CD4-positive, alpha-beta memory T cell (primary cell): ENCODE results near the gene SLC38A1. TPM values are rescaled to one million over a fixed set of nuclear protein-coding genes. Genes with fewer than 3 reads are reported as not detected.

ENCODE experiments used
- CTCF ChIA-PET: fragments of 350-600 bp; sonication (Branson Sonifier 250); formaldehyde crosslinking; loops from one replicate; lab custom pipeline; 2021; ENCODE audit warnings: inconsistent platforms; ENCODE audit not compliant: partially characterized antibody; lab: Charles Lee
- POLR2A ChIA-PET: fragments of 350-600 bp; sonication (Branson Sonifier 250); formaldehyde crosslinking; loops from one replicate; lab custom pipeline; 2021; ENCODE audit not compliant: partially characterized antibody; lab: Charles Lee
- DNase-seq, 5 donors: peaks; one replicate each; pipeline versions ENCODE4 v3.0.0 to v3.0.0-alpha.2; 2020 to 2022; ENCODE audit warnings: mixed read lengths in 1 of 5
- H3K27ac ChIP-seq: one replicate; pipeline ENCODE4 v1.7.0; 2013; ENCODE audit warnings: low read depth, low read length
- H3K27me3 ChIP-seq: 2 replicates; pipeline ENCODE4 v1.7.0; 2013; ENCODE audit warnings: mild to moderate bottlenecking, low read length, moderate library complexity; ENCODE audit not compliant: insufficient read depth
- H3K36me3 ChIP-seq: 2 replicates; pipeline ENCODE4 v1.7.0; 2013; ENCODE audit warnings: mild to moderate bottlenecking, low read length, moderate library complexity; ENCODE audit not compliant: insufficient read depth
- H3K4me1 ChIP-seq: 2 replicates; pipeline ENCODE4 v1.7.0; 2013; ENCODE audit warnings: mild to moderate bottlenecking, low read length, moderate library complexity; ENCODE audit not compliant: insufficient read depth
- H3K4me3 ChIP-seq, 2 donors: one replicate each; pipeline ENCODE4 v1.7.0; 2013; ENCODE audit warnings: low read length in 2 of 2, mild to moderate bottlenecking in 1 of 2
- H3K9me3 ChIP-seq, 2 donors: one replicate each; pipeline ENCODE4 v1.7.0; 2013; ENCODE audit warnings: low read length in 2 of 2, control low read depth in 1 of 2; ENCODE audit not compliant: control insufficient read depth in 1 of 2
- H3K27ac Mint-ChIP-seq, 7 donors: one replicate each; pipeline ENCODE4 v1.8.0; 2020 to 2021; ENCODE audit warnings: mixed read lengths in 7 of 7, mild to moderate bottlenecking in 6 of 7, inconsistent platforms in 3 of 7, moderate library complexity in 3 of 7
- H3K27me3 Mint-ChIP-seq, 2 donors: one replicate each; pipeline ENCODE4 v1.8.0; 2020 to 2021; ENCODE audit warnings: mixed read lengths in 2 of 2
- H3K36me3 Mint-ChIP-seq, 2 donors: one replicate each; pipeline ENCODE4 v1.8.0; 2020 to 2021; ENCODE audit warnings: mixed read lengths in 2 of 2, inconsistent platforms in 1 of 2, mild to moderate bottlenecking in 1 of 2
- H3K4me1 Mint-ChIP-seq, 4 donors: one replicate each; pipeline ENCODE4 v1.8.0; 2020 to 2021; ENCODE audit warnings: mixed read lengths in 4 of 4, mild to moderate bottlenecking in 1 of 4
- H3K4me3 Mint-ChIP-seq, 8 donors: one replicate each; pipeline ENCODE4 v1.8.0; 2020 to 2021; ENCODE audit warnings: mixed read lengths in 8 of 8, mild to moderate bottlenecking in 7 of 8, moderate library complexity in 6 of 8, inconsistent platforms in 3 of 8
- H3K9me3 Mint-ChIP-seq, 8 donors: one replicate each; pipeline ENCODE4 v1.8.0; 2020 to 2021; ENCODE audit warnings: mixed read lengths in 8 of 8, mild to moderate bottlenecking in 5 of 8, inconsistent platforms in 3 of 8, moderate library complexity in 1 of 8
- intact Hi-C: fragments of 100-400 bp; cut with micrococcal nuclease; formaldehyde crosslinking; loops from one replicate; pipeline ENCODE4 v1.15.1; 2023
- polyA plus RNA-seq, 2 donors: library from polyadenylated mRNA; unstranded; fragments of 300-500 nt; fragmentation: Illumina TruSeq; gene quantifications; one replicate each; pipeline ENCODE4 v1.2.3, GENCODE V29; 2021
- total RNA-seq, 2 experiments: library from RNA; stranded (reverse); gene quantifications; one replicate each; pipeline ENCODE4 v1.2.3, GENCODE V29; 2021

The SLC38A1 gene
- total and polyA plus RNA-seq, 4 experiments from 2014 or later = 230 to 307 (median 268) TPM

DNA sequence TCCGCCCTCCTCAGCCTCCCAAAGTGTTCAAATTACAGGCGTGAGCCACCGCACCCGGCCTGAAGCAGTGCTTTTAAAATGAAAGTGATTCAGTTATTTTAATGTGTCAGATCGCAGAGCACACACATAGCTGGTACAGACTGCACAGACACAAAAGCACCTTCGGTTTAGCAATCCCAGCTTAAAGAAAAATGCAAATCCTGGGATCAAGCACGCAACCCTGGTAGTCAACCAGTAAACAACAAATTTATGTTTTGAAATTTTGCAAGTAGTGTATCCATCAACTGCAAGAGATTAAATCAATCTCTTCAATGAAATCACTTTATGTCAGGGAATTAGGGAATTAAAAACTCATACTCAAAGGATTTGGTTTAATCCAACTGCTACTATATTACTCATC lies 28.4 kb downstream of the SLC38A1 start:
- Mint-ChIP-seq H3K9me3 (peaks cover 0 to 3% (median 0%) of the 10 kb centered on the region in 8 donors), H3K27ac (peak overlapping the region in 2 of 7 donors; percentile 21 to 47), H3K27me3 (no peaks in the 10 kb centered on the region), H3K36me3 (peaks cover 71 to 83% of the 10 kb centered on the region in 2 donors), H3K4me1 (peaks cover 59 to 92% (median 77%) of the 10 kb centered on the region in 4 donors), H3K4me3 (peak overlapping the region in 2 of 8 donors; percentile 10 to 37)
- intact Hi-C loops = no loop called here
- Histone ChIP-seq H3K4me1 (peaks cover 85% of the 10 kb centered on the region), H3K4me3 (no peak overlapping the region), H3K9me3 (no peaks in the 10 kb centered on the region), H3K27me3 (no peaks in the 10 kb centered on the region), H3K36me3 (peaks cover 33% of the 10 kb centered on the region), H3K27ac (no peak overlapping the region)
- POLR2A ChIA-PET = interaction anchor here (2.2 kb wide), 1 partner anchor 26 kb away, joined by 6 read pairs; no protein-coding TSS in a partner anchor
- DNase-seq = no peak
- CTCF ChIA-PET = interaction anchor here (1.2 kb wide), 1 partner anchor 22 kb away, joined by 3 read pairs; no protein-coding TSS in a partner anchor

DNA sequence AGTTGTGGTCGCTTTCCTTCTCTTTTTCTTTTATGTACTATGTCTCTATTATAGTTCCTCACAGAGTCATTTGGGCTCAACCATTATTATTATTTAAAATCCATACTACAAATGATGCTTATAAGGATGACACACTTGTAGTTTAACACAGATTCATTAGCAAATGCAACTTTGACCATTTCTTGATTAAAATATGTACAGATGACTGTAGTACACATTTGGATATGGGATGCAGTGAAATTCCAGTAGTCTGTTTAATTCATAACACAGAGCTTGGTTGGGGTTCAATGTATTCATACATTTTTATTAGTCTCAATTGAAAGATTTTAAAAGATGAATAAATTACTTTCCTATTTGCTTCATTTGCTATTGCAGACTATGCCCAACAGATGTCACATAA lies 30.0 kb downstream of the SLC38A1 start:
- H3K27ac ChIP-seq = no peak overlapping the region
- no peak for DNase-seq
- Mint-ChIP-seq H3K27me3 (no peaks in the 10 kb centered on the region), H3K27ac (peak overlapping the region in 5 of 7 donors; percentile 14 to 90 (median 73)), H3K36me3 (peaks cover 70 to 81% of the 10 kb centered on the region in 2 donors), H3K4me1 (peaks cover 58 to 94% (median 75%) of the 10 kb centered on the region in 4 donors), H3K9me3 (peaks cover 0 to under 1% (median 0%) of the 10 kb centered on the region in 8 donors), H3K4me3 (peak overlapping the region in 2 of 8 donors; percentile 1 to 25)
- no peaks in the 10 kb centered on the region for H3K9me3 ChIP-seq
- intact Hi-C loops = no loop called here
- H3K27me3 ChIP-seq = no peaks in the 10 kb centered on the region
- no peak overlapping the region for H3K4me3 ChIP-seq
- ChIA-PET CTCF (interaction anchor here (0.7 kb wide), 1 partner anchor 19 kb away, joined by 3 read pairs; no protein-coding TSS in a partner anchor), POLR2A (interaction anchor here (0.7 to 2.6 kb wide), 4 partner anchors 20 to 31 kb away, joined by 3 to 12 read pairs (median 5); partner anchors contain the start of gene SLC38A1)
- peaks cover 81% of the 10 kb centered on the region for H3K4me1 ChIP-seq
- peaks cover 33% of the 10 kb centered on the region for H3K36me3 ChIP-seq

DNA sequence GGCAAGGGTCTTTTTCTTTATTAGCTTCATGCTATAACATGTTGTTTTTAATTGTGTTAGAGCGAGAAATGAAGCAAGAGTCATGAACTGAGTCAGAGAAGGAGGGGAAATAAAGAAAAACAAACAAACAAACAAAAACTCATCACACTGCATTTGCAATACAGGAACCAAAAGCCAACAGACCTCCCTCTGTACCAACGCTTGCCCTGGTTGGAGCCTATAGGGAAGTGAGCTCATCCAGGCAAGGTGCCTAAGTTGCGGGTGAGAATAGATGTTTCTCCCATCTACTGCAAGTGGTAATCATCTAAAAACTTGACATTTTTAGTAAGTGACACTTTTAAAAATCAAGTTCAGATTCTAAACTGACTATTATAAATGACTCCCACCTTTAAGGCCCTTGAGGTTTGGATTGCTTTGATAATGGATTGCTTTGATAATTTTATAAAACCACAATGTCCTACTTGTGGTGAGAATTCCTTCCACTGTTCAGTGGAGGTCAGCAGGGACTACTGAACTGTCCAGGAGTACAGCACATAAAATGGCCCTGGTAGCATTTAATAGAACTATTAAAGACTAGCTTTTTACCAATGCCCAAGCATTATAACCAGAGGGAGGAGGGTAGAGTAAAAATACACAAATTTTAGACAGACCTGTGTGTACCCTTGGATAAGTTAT lies 31.3 kb downstream of the SLC38A1 start:
- Histone ChIP-seq H3K4me3 (no peak overlapping the region), H3K36me3 (peaks cover 33% of the 10 kb centered on the region), H3K9me3 (no peaks in the 10 kb centered on the region), H3K4me1 (peaks cover 77% of the 10 kb centered on the region), H3K27ac (no peak overlapping the region), H3K27me3 (no peaks in the 10 kb centered on the region)
- DNase-seq = no peak
- Mint-ChIP-seq H3K4me1 (peaks cover 53 to 90% (median 73%) of the 10 kb centered on the region in 4 donors), H3K4me3 (peak overlapping the region in 2 of 8 donors; percentile 9 to 23), H3K27me3 (no peaks in the 10 kb centered on the region), H3K36me3 (peaks cover 68 to 81% of the 10 kb centered on the region in 2 donors), H3K27ac (peak overlapping the region in 6 of 7 donors; percentile 13 to 86 (median 72)), H3K9me3 (no peaks in the 10 kb centered on the region)
- POLR2A ChIA-PET = interaction anchor here (0.5 to 2.6 kb wide), 5 partner anchors 19 to 32 kb away, joined by 3 to 12 read pairs (median 4); partner anchors contain the start of gene SLC38A1
- intact Hi-C loops = no loop called here
- CTCF ChIA-PET = interaction anchor here (1.5 kb wide), 1 partner anchor 21 kb away, joined by 3 read pairs; no protein-coding TSS in a partner anchor

DNA sequence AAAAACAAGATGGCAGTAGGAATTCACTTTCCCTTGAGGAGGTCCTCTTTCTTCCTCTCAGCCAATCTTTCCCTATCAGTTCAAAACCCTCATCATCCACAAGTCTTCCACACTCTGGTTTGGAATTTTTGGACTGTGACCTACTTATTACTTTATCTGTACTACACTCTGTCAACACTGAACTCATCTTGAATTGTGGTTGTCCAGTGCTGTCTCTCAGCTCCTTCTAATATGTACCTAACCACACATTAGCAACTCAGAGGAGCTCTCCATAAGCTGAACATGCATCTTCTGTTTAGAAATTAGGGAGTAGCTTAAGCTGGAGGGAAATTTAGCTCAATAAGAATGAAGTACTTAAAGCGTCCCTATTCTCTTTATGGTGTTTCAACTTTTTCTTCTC lies 34.8 kb downstream of the SLC38A1 start:
- POLR2A ChIA-PET = interaction anchor here (0.6 to 2.9 kb wide), 6 partner anchors 9 to 35 kb away, joined by 3 to 13 read pairs (median 3); partner anchors contain the start of gene SLC38A1
- H3K9me3 Mint-ChIP-seq = no peaks in the 10 kb centered on the region
- H3K4me1 Mint-ChIP-seq = peaks cover 57 to 92% (median 70%) of the 10 kb centered on the region in 4 donors
- H3K4me3 Mint-ChIP-seq = peak overlapping the region in 2 of 8 donors; percentile 3 to 22
- Histone ChIP-seq H3K9me3 (no peaks in the 10 kb centered on the region), H3K36me3 (peaks cover 16% of the 10 kb centered on the region), H3K27ac (no peak overlapping the region), H3K27me3 (no peaks in the 10 kb centered on the region), H3K4me1 (peaks cover 75% of the 10 kb centered on the region), H3K4me3 (no peak overlapping the region)
- H3K36me3 Mint-ChIP-seq = peaks cover 66 to 84% of the 10 kb centered on the region in 2 donors
- CTCF ChIA-PET = interaction anchor here (0.8 to 1.7 kb wide), 4 partner anchors 9 to 109 kb away, joined by 3 to 4 read pairs (median 4); no protein-coding TSS in a partner anchor
- intact Hi-C loops = loop anchor here (2.0 kb wide), 1 partner anchor 13 kb away; no protein-coding TSS in a partner anchor
- no peaks in the 10 kb centered on the region for H3K27me3 Mint-ChIP-seq
- peak overlapping the region in 6 of 7 donors; percentile 67 to 82 (median 76) for H3K27ac Mint-ChIP-seq
- DNase-seq = no peak

DNA sequence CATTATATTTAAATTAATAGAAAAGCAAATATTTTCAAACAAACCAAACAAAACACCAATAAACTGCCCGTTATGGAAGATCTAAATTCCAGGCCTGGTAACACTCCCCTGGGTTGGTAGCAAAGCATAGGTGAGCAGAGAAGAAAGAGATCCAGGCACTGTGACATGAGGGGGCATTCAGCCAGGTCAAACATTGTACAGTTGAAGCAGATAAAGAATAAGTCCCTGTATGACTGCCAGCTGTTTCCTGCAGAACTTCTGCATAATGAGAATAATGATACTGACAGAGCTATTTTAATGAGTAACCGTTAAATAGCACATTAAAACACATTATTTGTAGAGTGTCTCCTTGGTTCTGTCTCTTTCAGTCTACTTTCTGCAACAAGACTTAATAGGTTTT lies 35.4 kb downstream of the SLC38A1 start:
- H3K9me3 ChIP-seq = no peaks in the 10 kb centered on the region

DNA sequence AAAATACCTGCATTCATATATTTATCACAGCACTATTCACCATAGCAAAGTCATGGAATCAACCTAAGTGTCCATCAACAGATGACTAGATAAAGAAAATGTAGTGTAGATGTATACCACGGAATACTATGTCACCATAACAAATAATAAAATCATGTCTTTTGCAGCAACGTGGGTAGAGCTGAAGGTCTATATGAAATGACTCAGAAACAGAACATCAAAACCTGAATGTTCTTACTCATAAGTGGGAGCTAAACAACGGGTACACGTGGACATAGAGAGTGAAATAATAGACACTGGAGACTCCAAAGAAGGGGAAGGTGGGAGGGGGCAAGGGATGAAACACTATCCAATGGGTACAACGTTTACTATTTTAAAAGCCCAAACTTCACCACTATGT lies 37.9 kb downstream of the SLC38A1 start:
- peak overlapping the region in 3 of 8 donors; percentile 7 to 41 (median 19) for H3K4me3 Mint-ChIP-seq
- H3K4me1 Mint-ChIP-seq = peaks cover 38 to 84% (median 57%) of the 10 kb centered on the region in 4 donors
- Histone ChIP-seq H3K27ac (no peak overlapping the region), H3K9me3 (no peaks in the 10 kb centered on the region), H3K27me3 (no peaks in the 10 kb centered on the region), H3K36me3 (peaks cover 10% of the 10 kb centered on the region), H3K4me1 (peaks cover 60% of the 10 kb centered on the region), H3K4me3 (no peak overlapping the region)
- peaks cover 72 to 82% of the 10 kb centered on the region in 2 donors for H3K36me3 Mint-ChIP-seq
- CTCF ChIA-PET = no interaction called here
- POLR2A ChIA-PET = interaction anchor here (1.3 kb wide), 1 partner anchor 11 kb away, joined by 5 read pairs; no protein-coding TSS in a partner anchor
- no peaks in the 10 kb centered on the region for H3K9me3 Mint-ChIP-seq
- no peaks in the 10 kb centered on the region for H3K27me3 Mint-ChIP-seq
- peak in 1 of 5 donors; percentile 20 for DNase-seq
- H3K27ac Mint-ChIP-seq = peak overlapping the region; percentile 63 to 89 (median 77)
- intact Hi-C loops = loop anchor here (1.0 kb wide), 1 partner anchor 9 kb away; no protein-coding TSS in a partner anchor

More for the DNA sequence above, 35.4 kb downstream of the SLC38A1 start:
- ChIA-PET POLR2A (interaction anchor here (1.3 to 2.9 kb wide), 4 partner anchors 9 to 36 kb away, joined by 3 to 13 read pairs (median 4); partner anchors contain the start of gene SLC38A1), CTCF (interaction anchor here (1.0 to 1.7 kb wide), 4 partner anchors 9 to 108 kb away, joined by 3 to 4 read pairs (median 4); no protein-coding TSS in a partner anchor)
- Histone ChIP-seq H3K27me3 (no peaks in the 10 kb centered on the region), H3K36me3 (peaks cover 11% of the 10 kb centered on the region), H3K4me1 (peaks cover 70% of the 10 kb centered on the region), H3K4me3 (no peak overlapping the region), H3K27ac (no peak overlapping the region)
- no peaks in the 10 kb centered on the region for H3K27me3 Mint-ChIP-seq
- no peaks in the 10 kb centered on the region for H3K9me3 Mint-ChIP-seq
- intact Hi-C loops = no loop called here
- H3K4me3 Mint-ChIP-seq = peak overlapping the region in 2 of 8 donors; percentile 8 to 52
- no peak for DNase-seq
- peaks cover 66 to 83% of the 10 kb centered on the region in 2 donors for H3K36me3 Mint-ChIP-seq
- peak overlapping the region; percentile 14 to 82 (median 74) for H3K27ac Mint-ChIP-seq
- peaks cover 54 to 90% (median 67%) of the 10 kb centered on the region in 4 donors for H3K4me1 Mint-ChIP-seq
